Activated naive CD8-positive, alpha-beta T cell treated with anti-CD3 and anti-CD28 coated beads for 36 hours (primary cell): ENCODE results near the gene NMNAT2. TPM values are rescaled to one million over a fixed set of nuclear protein-coding genes. Genes with fewer than 3 reads are reported as not detected.

Experiments used
- DNase-seq: peaks from one replicate; pipeline ENCODE4 v3.0.0; 2021
- H3K27ac Mint-ChIP-seq: one replicate; pipeline ENCODE4 v1.8.0; 2022; ENCODE audit warnings: mild to moderate bottlenecking, moderate library complexity, mixed read lengths
- H3K27me3 Mint-ChIP-seq: one replicate; pipeline ENCODE4 v1.8.0; 2022; ENCODE audit warnings: mild to moderate bottlenecking, mixed read lengths
- H3K36me3 Mint-ChIP-seq: one replicate; pipeline ENCODE4 v1.8.0; 2021; ENCODE audit warnings: mild to moderate bottlenecking, mixed read lengths
- H3K4me1 Mint-ChIP-seq: one replicate; pipeline ENCODE4 v1.8.0; 2021; ENCODE audit warnings: mixed read lengths
- H3K4me3 Mint-ChIP-seq: one replicate; pipeline ENCODE4 v1.8.0; 2022; ENCODE audit warnings: mild to moderate bottlenecking, moderate library complexity, mixed read lengths
- H3K9me3 Mint-ChIP-seq: one replicate; pipeline ENCODE4 v1.8.0; 2022; ENCODE audit warnings: mixed read lengths
- total RNA-seq, 2 experiments: library from RNA; stranded (reverse); gene quantifications; one replicate each; pipeline ENCODE4 v1.2.3, GENCODE V29; 2021

The NMNAT2 gene
- total RNA-seq, 2 experiments from 2014 or later: not detected

DNA sequence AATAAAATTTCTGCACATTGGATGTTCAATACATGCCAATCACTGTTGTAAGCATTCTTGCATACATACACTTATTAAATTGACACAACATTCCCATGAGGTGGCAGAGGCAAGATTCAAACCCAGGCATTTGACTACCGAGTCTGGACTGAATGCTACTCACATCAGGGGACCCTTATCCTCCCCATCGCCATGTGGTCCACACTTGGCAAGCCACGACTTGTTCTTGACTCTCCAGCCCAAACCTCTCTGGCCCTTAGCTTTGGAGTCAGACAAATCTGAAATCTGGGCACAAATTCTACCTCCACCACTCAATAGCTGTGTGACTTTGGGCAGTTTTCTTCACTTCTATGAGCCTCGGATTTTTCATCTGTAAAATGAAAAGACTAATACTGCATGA lies 57.1 kb downstream of the NMNAT2 start:
- no peaks in the 10 kb centered on the region for H3K4me1 Mint-ChIP-seq
- H3K27ac Mint-ChIP-seq: no peak overlapping the region
- no peaks in the 10 kb centered on the region for H3K36me3 Mint-ChIP-seq
- no peak overlapping the region for H3K4me3 Mint-ChIP-seq
- DNase-seq: no peak
- H3K9me3 Mint-ChIP-seq: peaks cover 1% of the 10 kb centered on the region
- peaks cover 6% of the 10 kb centered on the region for H3K27me3 Mint-ChIP-seq

DNA sequence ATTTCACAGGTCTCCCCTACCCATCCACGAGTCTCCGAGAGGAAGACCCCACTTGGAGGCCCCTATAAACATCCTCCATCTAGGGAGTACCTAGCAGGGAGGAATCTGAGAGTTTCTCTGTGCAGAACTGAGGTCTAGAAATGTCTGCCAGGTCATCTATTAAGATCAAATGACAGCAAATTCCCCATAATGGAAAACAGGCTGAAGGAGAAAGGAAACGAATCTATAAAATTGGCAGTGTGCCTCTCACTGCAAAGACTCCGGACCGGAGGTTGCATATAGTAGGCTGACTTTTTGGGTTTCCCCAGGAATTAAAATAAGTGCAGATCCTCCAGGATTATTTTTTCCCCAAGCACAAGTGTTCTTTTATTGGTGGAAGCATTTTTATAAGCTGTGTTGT lies 57.7 kb downstream of the NMNAT2 start:
- H3K27ac Mint-ChIP-seq: no peak overlapping the region
- H3K36me3 Mint-ChIP-seq: no peaks in the 10 kb centered on the region
- peaks cover 5% of the 10 kb centered on the region for H3K27me3 Mint-ChIP-seq
- DNase-seq: no peak
- no peak overlapping the region for H3K4me3 Mint-ChIP-seq
- no peaks in the 10 kb centered on the region for H3K4me1 Mint-ChIP-seq
- peaks cover 1% of the 10 kb centered on the region for H3K9me3 Mint-ChIP-seq

DNA sequence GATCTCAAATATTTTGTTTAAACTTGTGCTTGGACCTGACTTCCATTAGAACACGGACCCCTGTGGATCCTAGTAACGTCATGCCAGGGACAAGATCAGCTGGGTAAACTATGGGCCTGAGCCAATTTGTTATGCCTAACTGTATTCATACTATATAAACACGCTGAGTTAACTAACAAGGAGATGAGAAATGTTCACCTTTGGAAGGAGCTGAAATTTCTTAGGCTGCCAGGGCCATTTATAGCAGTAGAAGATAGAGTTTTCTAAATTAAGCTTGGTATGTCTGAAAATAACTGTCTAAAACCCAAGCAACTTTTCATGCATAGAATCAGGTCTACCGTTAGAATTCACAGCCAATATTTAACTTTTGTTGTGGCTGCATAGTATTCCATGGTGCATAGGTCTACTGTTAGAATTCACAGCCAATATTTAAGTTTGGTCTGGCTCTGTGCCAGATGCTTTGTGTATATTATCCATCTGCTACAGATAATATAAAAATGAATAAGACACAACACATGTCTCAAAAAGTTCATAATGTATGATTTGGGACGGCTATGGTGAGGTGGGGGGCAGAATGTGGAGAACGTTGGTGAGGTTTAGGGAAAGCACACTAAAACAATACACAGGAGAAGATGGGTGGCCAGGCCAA lies 61.5 kb downstream of the NMNAT2 start:
- Mint-ChIP-seq H3K27ac (no peak overlapping the region), H3K4me3 (no peak overlapping the region), H3K27me3 (peaks cover 5% of the 10 kb centered on the region), H3K4me1 (no peaks in the 10 kb centered on the region), H3K9me3 (peaks cover 1% of the 10 kb centered on the region), H3K36me3 (no peaks in the 10 kb centered on the region)
- no peak for DNase-seq

DNA sequence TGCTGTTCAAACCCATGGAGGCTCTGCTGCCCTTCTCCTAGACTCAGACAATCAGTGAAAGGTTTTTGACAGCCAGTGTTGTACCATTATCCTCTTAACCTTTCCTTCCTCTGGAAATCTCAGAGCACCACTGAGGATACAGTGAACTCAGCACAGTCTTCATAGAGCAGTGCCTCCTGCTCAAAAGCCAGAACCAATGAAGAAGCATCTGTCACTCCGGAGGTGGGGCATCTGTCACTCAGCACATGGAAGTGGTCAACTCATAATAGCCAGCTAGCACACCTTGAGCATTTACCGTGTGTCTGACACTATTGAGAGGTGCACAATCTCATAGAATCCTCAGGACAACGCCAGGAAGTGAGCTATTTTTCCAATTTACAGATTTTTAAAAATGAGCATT lies 62.4 kb downstream of the NMNAT2 start:
- Mint-ChIP-seq H3K4me1 (no peaks in the 10 kb centered on the region), H3K36me3 (no peaks in the 10 kb centered on the region), H3K27me3 (peaks cover 5% of the 10 kb centered on the region), H3K9me3 (peaks cover 1% of the 10 kb centered on the region), H3K4me3 (no peak overlapping the region), H3K27ac (no peak overlapping the region)
- DNase-seq: no peak

DNA sequence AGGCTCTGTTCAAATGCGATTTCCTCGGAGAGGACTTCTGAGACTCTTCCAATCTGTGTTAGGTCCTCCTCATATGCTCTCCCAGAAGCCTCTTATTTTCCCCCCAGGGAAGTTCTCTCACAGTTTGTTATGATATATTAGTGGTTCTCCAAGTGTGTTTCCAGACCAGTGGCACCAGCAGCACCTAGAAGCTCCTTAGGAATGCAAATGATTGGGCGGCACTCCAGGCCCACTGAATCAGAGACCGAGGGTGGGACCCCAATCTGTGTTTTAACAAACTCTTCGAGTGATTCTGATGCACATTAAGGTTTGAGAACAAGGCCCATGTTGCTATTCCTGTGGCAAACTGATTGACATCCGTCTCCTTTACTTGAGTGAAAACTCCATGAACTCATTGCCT lies 63.0 kb downstream of the NMNAT2 start:
- Mint-ChIP-seq H3K9me3 (peaks cover 1% of the 10 kb centered on the region), H3K4me3 (no peak overlapping the region), H3K27ac (no peak overlapping the region), H3K36me3 (no peaks in the 10 kb centered on the region), H3K27me3 (peaks cover 5% of the 10 kb centered on the region), H3K4me1 (no peaks in the 10 kb centered on the region)
- no peak for DNase-seq

DNA sequence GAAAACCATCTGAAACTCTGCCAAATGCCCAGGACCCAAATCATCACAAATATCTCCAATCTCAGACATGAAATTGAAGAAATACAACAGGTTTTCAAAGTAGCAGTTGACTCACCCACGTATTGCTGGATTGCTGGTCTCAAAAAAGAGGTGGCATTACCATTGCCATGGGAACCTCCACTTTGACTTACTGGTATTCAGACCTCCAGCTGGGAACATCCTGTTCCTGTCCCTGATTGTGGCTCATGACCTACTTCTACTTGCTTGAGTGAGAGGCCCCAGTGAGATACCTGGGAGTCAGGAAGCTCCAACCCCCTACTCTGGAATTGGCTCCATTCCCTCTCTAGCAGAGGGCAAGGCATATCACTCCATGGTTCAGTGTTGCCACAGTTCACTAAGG lies 64.6 kb downstream of the NMNAT2 start:
- no peaks in the 10 kb centered on the region for H3K36me3 Mint-ChIP-seq
- no peak overlapping the region for H3K27ac Mint-ChIP-seq
- H3K4me3 Mint-ChIP-seq: no peak overlapping the region
- peaks cover 1% of the 10 kb centered on the region for H3K9me3 Mint-ChIP-seq
- H3K4me1 Mint-ChIP-seq: no peaks in the 10 kb centered on the region
- DNase-seq: no peak
- H3K27me3 Mint-ChIP-seq: peaks cover 8% of the 10 kb centered on the region

DNA sequence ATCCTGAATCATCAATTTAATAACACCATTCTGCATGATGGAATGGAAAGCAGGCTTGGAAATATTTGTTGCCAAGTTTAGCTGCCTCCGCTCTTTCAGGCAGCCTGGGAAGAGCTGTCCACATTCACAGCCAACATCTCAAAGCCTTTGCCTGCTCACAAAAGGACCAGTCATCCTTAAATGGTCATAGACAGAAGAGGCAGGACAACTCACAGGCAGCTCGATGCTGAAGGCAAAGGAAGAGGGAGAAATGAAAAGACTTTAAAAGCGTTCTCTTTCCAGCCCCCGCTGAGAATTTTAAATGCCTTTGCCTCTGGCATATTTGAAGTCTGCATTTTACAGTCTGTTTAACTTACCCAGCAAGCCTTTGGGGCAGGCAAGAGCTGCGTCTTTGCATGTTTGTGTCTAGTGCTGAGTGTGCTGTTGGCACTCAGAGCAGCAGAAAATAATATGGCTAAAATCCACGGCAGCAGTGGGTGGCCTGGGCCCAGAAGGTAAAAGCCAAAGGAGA lies 68.9 kb downstream of the NMNAT2 start:
- H3K27me3 Mint-ChIP-seq: peaks cover 15% of the 10 kb centered on the region
- H3K27ac Mint-ChIP-seq: no peak overlapping the region
- H3K36me3 Mint-ChIP-seq: no peaks in the 10 kb centered on the region
- H3K9me3 Mint-ChIP-seq: no peaks in the 10 kb centered on the region
- DNase-seq: no peak
- H3K4me1 Mint-ChIP-seq: no peaks in the 10 kb centered on the region
- H3K4me3 Mint-ChIP-seq: no peak overlapping the region

DNA sequence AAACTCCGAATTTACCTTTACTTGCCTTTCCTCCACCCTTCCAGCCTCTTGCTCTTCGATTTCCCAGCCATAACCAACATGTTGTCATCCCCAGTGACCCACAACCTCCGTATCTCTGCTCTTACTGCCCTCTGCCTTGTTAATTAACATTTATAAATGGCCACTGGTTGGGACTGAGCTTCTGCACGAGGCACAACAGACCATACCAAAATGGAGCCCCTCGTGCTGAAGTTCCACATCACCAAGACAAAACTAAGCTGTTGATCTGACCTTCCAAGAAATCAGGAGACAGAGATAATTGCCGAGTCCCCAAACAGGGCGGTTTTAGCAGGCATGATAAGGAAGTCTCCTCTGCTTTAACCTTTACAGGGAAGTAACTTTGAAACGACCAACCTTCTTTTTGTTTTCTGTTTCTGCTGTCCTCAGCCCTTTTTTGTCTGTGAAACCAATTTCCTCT lies 71.9 kb downstream of the NMNAT2 start:
- H3K4me3 Mint-ChIP-seq: no peak overlapping the region
- no peaks in the 10 kb centered on the region for H3K4me1 Mint-ChIP-seq
- DNase-seq: no peak
- H3K36me3 Mint-ChIP-seq: no peaks in the 10 kb centered on the region
- H3K27ac Mint-ChIP-seq: no peak overlapping the region
- peaks cover 15% of the 10 kb centered on the region for H3K27me3 Mint-ChIP-seq
- no peaks in the 10 kb centered on the region for H3K9me3 Mint-ChIP-seq

DNA sequence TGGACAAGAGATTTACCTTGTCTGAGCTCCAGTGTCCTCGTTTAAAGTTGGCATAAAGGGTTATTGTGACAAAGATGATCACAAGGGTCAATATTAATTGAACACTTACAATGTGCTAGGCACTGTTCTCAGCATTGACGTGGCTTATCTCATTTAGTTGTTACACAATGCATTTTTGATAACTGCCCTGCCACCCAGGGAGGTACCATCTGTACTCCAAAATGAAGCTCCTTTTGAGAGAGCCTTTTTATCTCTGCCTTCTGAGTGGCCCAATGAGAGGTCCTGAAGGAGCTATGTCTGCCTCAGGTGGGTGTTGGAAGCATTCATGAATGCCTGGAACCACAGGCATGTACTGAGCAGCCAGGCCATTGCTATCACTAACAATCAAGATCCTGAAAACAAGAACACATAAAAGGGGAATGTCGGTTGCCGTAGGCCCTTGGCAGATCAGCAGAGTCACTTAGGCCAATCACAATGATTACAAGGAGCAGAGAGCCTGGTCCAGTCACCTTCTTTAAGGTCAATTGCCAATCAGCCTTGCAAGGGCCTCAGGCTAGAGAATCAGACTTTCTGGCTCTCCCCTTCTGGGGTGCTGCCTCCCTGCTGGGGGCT lies 78.5 kb downstream of the NMNAT2 start:
- no peaks in the 10 kb centered on the region for H3K4me1 Mint-ChIP-seq
- H3K9me3 Mint-ChIP-seq: no peaks in the 10 kb centered on the region
- no peaks in the 10 kb centered on the region for H3K36me3 Mint-ChIP-seq
- no peak overlapping the region for H3K4me3 Mint-ChIP-seq
- no peak for DNase-seq
- no peak overlapping the region for H3K27ac Mint-ChIP-seq
- peaks cover 11% of the 10 kb centered on the region for H3K27me3 Mint-ChIP-seq

DNA sequence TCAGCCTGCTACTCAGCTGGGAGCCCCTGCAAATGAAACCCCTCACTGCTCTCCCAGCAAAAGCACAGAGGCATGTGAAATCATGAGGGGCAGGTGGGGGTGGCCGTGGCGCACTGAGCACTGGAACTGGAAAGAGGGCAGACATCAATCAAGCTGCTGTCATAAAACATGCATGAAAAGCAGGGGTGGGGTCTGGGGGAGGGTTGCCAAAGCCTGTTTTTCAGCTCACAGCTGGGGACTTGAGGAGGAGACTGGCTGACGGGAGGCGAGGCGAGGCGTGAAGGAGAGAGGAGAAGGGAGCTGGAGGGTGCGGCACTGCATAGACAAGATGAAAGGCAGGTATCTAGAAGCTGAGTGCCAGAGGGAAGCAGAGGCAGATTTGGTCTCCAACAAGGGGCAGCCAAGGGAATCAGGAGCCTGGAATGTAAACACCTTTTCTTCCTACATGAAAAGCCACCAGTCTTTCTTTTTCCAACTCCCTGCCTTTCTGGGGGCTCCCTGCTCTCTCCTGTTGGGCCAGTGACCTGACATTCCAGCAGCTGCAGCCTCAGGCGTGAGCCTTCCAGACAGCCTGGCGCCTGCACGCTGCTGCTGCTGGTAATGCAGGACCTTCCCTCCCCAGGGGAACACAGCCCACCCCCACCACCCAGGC lies 87.0 kb downstream of the NMNAT2 start:
- H3K4me1 Mint-ChIP-seq: no peaks in the 10 kb centered on the region
- no peak overlapping the region for H3K4me3 Mint-ChIP-seq
- H3K27me3 Mint-ChIP-seq: peaks cover 45% of the 10 kb centered on the region
- no peak overlapping the region for H3K27ac Mint-ChIP-seq
- H3K9me3 Mint-ChIP-seq: no peaks in the 10 kb centered on the region
- H3K36me3 Mint-ChIP-seq: no peaks in the 10 kb centered on the region
- no peak for DNase-seq

DNA sequence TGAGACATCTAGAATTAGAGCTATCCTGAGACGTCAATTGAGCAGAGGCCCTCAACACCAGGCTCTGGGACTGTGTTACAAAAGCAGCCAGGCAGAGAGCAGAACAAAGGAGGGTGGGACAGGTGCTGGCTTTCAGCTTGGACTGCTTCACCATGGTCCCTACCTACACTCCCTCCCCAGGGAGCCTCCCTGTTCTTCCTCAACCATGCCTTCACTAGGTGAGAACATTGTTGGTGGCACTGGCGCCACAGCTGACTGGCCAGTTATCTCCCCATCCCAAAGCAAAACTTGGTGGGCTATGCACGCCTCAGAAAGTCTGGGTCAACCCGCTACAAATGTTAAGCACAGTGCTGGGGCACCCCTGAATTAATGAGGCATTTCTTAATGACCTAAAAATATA lies 87.8 kb downstream of the NMNAT2 start:
- no peaks in the 10 kb centered on the region for H3K36me3 Mint-ChIP-seq
- H3K27ac Mint-ChIP-seq: no peak overlapping the region
- no peaks in the 10 kb centered on the region for H3K9me3 Mint-ChIP-seq
- H3K4me1 Mint-ChIP-seq: no peaks in the 10 kb centered on the region
- no peak overlapping the region for H3K4me3 Mint-ChIP-seq
- DNase-seq: no peak
- peaks cover 45% of the 10 kb centered on the region for H3K27me3 Mint-ChIP-seq

DNA sequence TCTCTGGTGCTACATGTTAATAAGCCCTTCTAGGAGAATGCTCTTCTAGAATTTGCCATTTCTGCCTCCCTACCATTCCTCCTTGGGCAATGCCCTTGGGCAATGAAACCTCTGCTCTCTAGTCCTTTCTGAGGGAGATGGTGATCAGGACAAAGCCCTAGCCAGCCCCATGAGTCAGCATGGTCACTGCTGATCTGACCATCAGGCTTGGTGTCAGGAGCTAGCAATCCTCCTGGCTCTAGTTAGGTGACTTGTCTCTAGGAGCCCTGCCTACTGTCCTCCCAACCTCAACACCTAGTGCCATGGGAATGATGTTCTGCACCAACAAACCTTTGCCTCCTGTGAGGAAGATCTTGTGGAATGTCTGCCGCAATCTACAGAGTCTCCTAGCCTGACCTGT lies 89.8 kb downstream of the NMNAT2 start:
- Mint-ChIP-seq H3K27me3 (peaks cover 34% of the 10 kb centered on the region), H3K4me3 (no peak overlapping the region), H3K27ac (no peak overlapping the region), H3K4me1 (no peaks in the 10 kb centered on the region), H3K9me3 (no peaks in the 10 kb centered on the region), H3K36me3 (no peaks in the 10 kb centered on the region)
- no peak for DNase-seq

DNA sequence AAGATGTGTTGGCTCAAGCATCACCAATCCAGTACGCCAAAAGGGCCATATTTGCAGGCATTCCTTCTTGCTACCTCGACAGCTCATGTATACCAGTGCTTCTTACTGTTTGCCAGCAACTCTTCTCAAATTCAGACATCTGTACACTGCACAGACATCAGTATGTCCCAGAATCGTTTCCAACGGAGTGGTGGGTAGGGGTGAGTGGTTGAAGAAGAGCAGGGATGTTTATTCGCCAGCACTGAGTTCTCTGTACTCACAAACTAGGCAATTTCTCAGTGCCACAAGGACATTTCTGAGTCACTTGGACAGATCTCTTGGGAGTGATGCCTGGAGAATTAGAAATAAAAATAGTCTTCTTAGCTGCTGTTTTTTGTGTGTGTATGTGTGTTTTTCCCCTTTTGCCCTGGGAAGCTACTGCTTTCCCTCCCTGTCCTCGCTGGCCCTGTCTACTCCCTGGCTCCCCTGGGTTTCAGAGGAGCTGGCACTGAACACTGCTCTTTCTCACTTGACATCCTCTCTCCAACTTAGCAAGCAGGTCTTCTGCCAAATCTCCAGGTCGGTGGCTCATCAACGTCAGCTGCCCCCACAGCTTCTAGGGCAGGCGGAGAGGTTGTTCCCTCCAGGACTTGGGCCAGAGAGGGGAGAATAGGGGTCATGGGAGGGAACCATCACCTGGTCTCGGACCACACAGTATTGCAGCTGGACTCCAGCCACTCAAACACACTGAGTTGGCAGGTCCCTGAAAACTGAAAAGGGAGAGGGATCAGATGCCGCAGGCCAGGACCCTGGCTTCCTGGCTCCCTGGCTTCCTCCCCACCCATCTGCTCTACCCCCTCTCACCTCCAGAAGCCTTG lies 90.5 kb downstream of the NMNAT2 start:
- Mint-ChIP-seq H3K27me3 (peaks cover 32% of the 10 kb centered on the region), H3K4me3 (no peak overlapping the region), H3K9me3 (no peaks in the 10 kb centered on the region), H3K36me3 (no peaks in the 10 kb centered on the region), H3K27ac (no peak overlapping the region), H3K4me1 (no peaks in the 10 kb centered on the region)
- DNase-seq: no peak

DNA sequence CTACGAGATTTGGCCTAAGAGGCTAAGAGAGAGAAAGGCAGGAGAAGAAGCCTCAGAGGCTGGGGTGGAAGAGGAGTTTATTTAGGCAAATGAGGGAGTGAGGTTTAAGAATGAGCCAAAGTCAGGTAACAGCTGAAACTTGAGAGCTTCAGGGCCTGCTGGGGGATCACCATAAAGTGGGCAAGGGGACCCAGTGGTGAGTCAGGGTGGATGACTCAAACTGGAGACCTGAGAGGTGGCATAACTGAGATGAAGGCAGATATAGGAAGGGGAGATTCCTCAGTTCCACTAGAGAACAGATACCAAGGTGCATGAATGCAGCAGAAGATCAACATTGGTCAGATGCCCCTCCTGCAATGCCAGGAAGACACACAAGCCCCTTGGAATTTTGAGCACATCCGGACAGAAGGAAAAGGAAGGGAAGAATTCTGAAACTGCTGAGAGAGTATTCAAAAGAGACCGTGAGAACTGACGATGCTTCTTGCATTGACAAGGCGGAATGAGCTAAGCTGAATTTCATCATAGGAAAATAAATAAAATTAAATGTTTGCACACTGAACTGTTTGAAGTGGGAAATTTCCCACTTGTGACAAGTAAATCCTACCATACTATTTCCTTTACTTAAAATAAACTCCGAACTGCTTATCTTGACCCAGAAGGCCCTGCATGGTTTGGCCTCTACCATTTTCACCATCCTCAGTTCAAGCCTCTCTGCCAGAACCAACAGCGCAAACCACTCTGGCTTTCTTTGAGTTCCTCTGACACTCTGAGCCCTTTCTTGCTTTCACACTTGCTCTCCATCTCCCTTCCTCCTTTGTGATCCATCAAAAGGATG lies 94.1 kb downstream of the NMNAT2 start:
- Mint-ChIP-seq H3K36me3 (no peaks in the 10 kb centered on the region), H3K27ac (no peak overlapping the region), H3K9me3 (no peaks in the 10 kb centered on the region), H3K4me3 (no peak overlapping the region), H3K4me1 (no peaks in the 10 kb centered on the region), H3K27me3 (peaks cover 20% of the 10 kb centered on the region)
- DNase-seq: no peak
